ENCODE results near the gene TMF1.

Gene TMF1

GRCh38 chr3:68972358-68972979 lies 79.7 kb downstream of the TMF1 start:
- FAIRE-seq, result no peak

All from colon (tissue), 2 donors.